Measurements from ENCODE around the gene GRHL1.

The GRHL1 gene

GRCh38 chr2:9952856-9953503 lies 1.5 kb downstream of the GRHL1 start:
- Mint-ChIP-seq H3K36me3 (ENCODE audit: low read depth) (no peaks in the 10 kb centered on the region), H3K27me3 (ENCODE audit: low read depth) (peaks cover 58% of the 10 kb centered on the region), H3K27ac (no peak overlapping the region), H3K4me1 (ENCODE audit: low read depth) (peaks cover 9% of the 10 kb centered on the region), H3K4me3 (peak overlapping the region; percentile 24), H3K9me3 (no peaks in the 10 kb centered on the region)
- no peak for DNase-seq (ENCODE audit: low spot score)

- H3K9me3 Mint-ChIP-seq, result no peaks in the 10 kb centered on the region
- no peak overlapping the region for H3K4me3 Mint-ChIP-seq
- peaks cover 9% of the 10 kb centered on the region for H3K4me1 Mint-ChIP-seq (ENCODE audit: low read depth)
- H3K36me3 Mint-ChIP-seq (ENCODE audit: low read depth), result no peaks in the 10 kb centered on the region
- no peak for DNase-seq (ENCODE audit: low spot score)
- H3K27ac Mint-ChIP-seq, result no peak overlapping the region
- peaks cover 53% of the 10 kb centered on the region for H3K27me3 Mint-ChIP-seq (ENCODE audit: low read depth)
Observed at GRCh38 chr2:9954136-9954535, 2.6 kb downstream of the GRHL1 start.

DNA sequence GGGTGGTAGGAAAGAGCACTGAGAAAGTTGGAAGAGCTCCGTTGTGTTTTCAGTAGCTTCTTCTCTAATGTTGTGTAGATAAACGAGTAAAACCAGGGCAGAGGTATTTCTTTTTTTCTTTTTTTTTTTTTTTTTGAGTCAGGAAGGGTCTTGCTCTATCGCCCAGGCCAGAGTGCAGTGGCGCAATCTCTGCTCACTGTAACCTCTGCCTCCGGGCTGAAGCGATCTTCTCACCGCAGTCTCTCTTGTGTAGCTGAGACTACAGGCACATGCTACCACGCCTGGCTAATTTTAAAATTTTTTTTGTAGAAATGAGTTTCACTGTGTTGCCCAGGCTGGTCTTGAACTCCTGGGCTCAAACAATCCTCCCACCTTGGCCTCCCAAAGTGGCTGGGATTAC lies 6.6 kb downstream of the GRHL1 start:
- Mint-ChIP-seq H3K27ac (no peak overlapping the region), H3K27me3 (ENCODE audit: low read depth) (peaks cover 35% of the 10 kb centered on the region), H3K9me3 (no peaks in the 10 kb centered on the region), H3K36me3 (ENCODE audit: low read depth) (no peaks in the 10 kb centered on the region), H3K4me1 (ENCODE audit: low read depth) (peaks cover 3% of the 10 kb centered on the region), H3K4me3 (no peak overlapping the region)
- no peak for DNase-seq (ENCODE audit: low spot score)

DNA sequence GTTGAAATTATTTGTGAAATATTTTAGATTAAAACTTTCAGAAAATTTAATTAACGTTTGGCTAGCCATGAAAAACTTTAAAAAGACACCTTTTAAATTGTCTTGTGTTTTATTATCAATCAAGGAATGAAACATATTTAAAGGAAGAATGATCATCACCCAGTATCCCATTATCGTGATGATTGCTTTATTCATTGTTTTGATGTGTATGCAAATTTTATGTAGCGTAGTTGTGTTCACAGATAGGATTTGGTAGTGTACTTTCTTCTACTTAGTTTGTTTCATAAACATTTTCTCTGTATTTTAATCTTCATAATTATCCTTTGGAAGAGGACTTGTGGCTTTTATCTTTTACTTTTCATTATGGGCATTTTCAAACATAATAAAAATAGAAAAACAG lies 7.8 kb downstream of the GRHL1 start:
- H3K27ac Mint-ChIP-seq, result no peak overlapping the region
- no peaks in the 10 kb centered on the region for H3K36me3 Mint-ChIP-seq (ENCODE audit: low read depth)
- no peak for DNase-seq (ENCODE audit: low spot score)
- no peaks in the 10 kb centered on the region for H3K9me3 Mint-ChIP-seq
- H3K4me3 Mint-ChIP-seq, result no peak overlapping the region
- H3K4me1 Mint-ChIP-seq (ENCODE audit: low read depth), result no peaks in the 10 kb centered on the region
- H3K27me3 Mint-ChIP-seq (ENCODE audit: low read depth), result peaks cover 24% of the 10 kb centered on the region

- Mint-ChIP-seq H3K27ac (no peak overlapping the region), H3K4me3 (no peak overlapping the region), H3K4me1 (ENCODE audit: low read depth) (peaks cover 9% of the 10 kb centered on the region), H3K9me3 (no peaks in the 10 kb centered on the region), H3K36me3 (ENCODE audit: low read depth) (peaks cover 2% of the 10 kb centered on the region), H3K27me3 (ENCODE audit: low read depth) (peaks cover 16% of the 10 kb centered on the region)
- no peak for DNase-seq (ENCODE audit: low spot score)
Observed at GRCh38 chr2:9961013-9961412, 9.5 kb downstream of the GRHL1 start.

GRCh38 chr2:9964334-9964980 lies 13.0 kb downstream of the GRHL1 start:
- peaks cover 4% of the 10 kb centered on the region for H3K27me3 Mint-ChIP-seq (ENCODE audit: low read depth)
- H3K9me3 Mint-ChIP-seq, result no peaks in the 10 kb centered on the region
- no peak for DNase-seq (ENCODE audit: low spot score)
- H3K4me3 Mint-ChIP-seq, result no peak overlapping the region
- peak overlapping the region; percentile 71 for H3K27ac Mint-ChIP-seq
- peaks cover 2% of the 10 kb centered on the region for H3K36me3 Mint-ChIP-seq (ENCODE audit: low read depth)
- peaks cover 11% of the 10 kb centered on the region for H3K4me1 Mint-ChIP-seq (ENCODE audit: low read depth)

DNA sequence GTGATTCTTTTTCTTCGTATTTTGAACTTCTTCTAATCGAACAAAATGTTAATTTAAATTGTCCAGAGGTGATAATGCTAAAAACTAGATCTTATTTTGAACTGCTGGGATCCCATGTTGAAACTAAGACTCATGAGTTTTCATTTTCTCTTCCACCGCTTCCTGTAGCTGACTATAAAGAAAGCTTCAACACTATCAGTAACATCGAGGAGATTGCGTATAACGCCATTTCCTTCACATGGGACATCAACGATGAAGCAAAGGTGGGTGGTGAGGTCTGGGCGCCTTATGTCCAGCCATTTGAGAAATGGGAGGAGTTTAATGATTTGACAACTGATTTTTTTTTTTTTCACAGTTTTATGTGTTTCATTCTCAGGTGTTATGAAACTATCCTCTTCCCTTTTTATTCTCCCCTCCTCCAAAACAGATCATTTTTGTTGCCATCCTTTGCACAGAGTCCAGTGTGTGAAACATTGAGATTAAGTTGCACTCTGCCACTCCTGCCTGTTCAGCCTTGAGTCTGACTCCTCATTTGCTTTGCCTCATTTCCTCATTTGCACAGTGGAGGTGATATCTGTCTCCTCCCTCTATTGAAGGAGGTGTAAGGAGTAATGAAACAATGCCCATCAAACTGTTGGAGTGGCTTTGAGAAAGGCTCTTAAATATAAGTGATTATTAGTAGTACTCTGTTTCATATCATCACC lies 13.8 kb downstream of the GRHL1 start:
- no peak for DNase-seq (ENCODE audit: low spot score)
- Mint-ChIP-seq H3K27me3 (ENCODE audit: low read depth) (peaks cover 4% of the 10 kb centered on the region), H3K4me3 (peak overlapping the region; percentile 52), H3K27ac (peak overlapping the region; percentile 71), H3K9me3 (no peaks in the 10 kb centered on the region), H3K4me1 (ENCODE audit: low read depth) (peaks cover 11% of the 10 kb centered on the region), H3K36me3 (ENCODE audit: low read depth) (peaks cover 2% of the 10 kb centered on the region)

DNA sequence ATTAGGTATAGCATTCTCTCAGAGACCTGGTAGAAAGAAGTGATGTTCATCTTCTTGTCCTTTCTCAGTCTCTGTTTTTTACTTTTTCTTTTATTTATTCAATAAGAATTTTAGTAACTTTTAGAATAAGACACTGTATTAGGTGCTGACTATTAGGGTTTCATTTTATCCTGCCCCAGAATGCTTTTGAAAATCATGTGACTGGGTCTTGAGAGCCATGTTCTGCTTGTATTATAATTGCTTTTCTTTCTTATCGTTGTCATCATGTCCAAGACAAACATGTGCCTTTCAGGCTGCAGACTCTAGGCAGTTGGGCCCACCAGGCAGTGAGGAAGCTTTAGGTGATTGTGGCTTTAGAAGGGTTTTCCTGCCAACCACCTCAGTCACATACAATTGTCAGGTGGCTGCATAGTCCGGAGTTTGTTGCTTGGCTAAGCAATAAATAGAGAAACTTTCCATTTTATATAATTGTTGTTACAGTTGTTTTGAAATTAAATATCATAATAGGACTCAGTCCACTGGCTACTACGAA lies 15.1 kb downstream of the GRHL1 start:
- Mint-ChIP-seq H3K36me3 (ENCODE audit: low read depth) (peaks cover 2% of the 10 kb centered on the region), H3K27ac (peak overlapping the region; percentile 3), H3K27me3 (ENCODE audit: low read depth) (peaks cover 4% of the 10 kb centered on the region), H3K9me3 (no peaks in the 10 kb centered on the region), H3K4me1 (ENCODE audit: low read depth) (peaks cover 11% of the 10 kb centered on the region), H3K4me3 (no peak overlapping the region)
- DNase-seq (ENCODE audit: low spot score), result no peak

- H3K4me1 Mint-ChIP-seq (ENCODE audit: low read depth), result peaks cover 11% of the 10 kb centered on the region
- H3K27ac Mint-ChIP-seq, result no peak overlapping the region
- H3K27me3 Mint-ChIP-seq (ENCODE audit: low read depth), result no peaks in the 10 kb centered on the region
- no peaks in the 10 kb centered on the region for H3K9me3 Mint-ChIP-seq
- peaks cover 2% of the 10 kb centered on the region for H3K36me3 Mint-ChIP-seq (ENCODE audit: low read depth)
- H3K4me3 Mint-ChIP-seq, result no peak overlapping the region
- no peak for DNase-seq (ENCODE audit: low spot score)
Observed at GRCh38 chr2:9967053-9967775, 15.7 kb downstream of the GRHL1 start.

- DNase-seq (ENCODE audit: low spot score), result no peak
- no peaks in the 10 kb centered on the region for H3K27me3 Mint-ChIP-seq (ENCODE audit: low read depth)
- H3K36me3 Mint-ChIP-seq (ENCODE audit: low read depth), result peaks cover 2% of the 10 kb centered on the region
- H3K4me1 Mint-ChIP-seq (ENCODE audit: low read depth), result peaks cover 11% of the 10 kb centered on the region
- H3K9me3 Mint-ChIP-seq, result no peaks in the 10 kb centered on the region
- no peak overlapping the region for H3K4me3 Mint-ChIP-seq
- H3K27ac Mint-ChIP-seq, result no peak overlapping the region
Observed at GRCh38 chr2:9968553-9969497, 17.3 kb downstream of the GRHL1 start.

- H3K36me3 Mint-ChIP-seq (ENCODE audit: low read depth), result peaks cover under 1% of the 10 kb centered on the region
- no peak overlapping the region for H3K27ac Mint-ChIP-seq
- H3K27me3 Mint-ChIP-seq (ENCODE audit: low read depth), result no peaks in the 10 kb centered on the region
- no peak overlapping the region for H3K4me3 Mint-ChIP-seq
- no peak for DNase-seq (ENCODE audit: low spot score)
- peaks cover 4% of the 10 kb centered on the region for H3K4me1 Mint-ChIP-seq (ENCODE audit: low read depth)
- H3K9me3 Mint-ChIP-seq, result no peaks in the 10 kb centered on the region
Observed at GRCh38 chr2:9970200-9971044, 18.9 kb downstream of the GRHL1 start.

DNA sequence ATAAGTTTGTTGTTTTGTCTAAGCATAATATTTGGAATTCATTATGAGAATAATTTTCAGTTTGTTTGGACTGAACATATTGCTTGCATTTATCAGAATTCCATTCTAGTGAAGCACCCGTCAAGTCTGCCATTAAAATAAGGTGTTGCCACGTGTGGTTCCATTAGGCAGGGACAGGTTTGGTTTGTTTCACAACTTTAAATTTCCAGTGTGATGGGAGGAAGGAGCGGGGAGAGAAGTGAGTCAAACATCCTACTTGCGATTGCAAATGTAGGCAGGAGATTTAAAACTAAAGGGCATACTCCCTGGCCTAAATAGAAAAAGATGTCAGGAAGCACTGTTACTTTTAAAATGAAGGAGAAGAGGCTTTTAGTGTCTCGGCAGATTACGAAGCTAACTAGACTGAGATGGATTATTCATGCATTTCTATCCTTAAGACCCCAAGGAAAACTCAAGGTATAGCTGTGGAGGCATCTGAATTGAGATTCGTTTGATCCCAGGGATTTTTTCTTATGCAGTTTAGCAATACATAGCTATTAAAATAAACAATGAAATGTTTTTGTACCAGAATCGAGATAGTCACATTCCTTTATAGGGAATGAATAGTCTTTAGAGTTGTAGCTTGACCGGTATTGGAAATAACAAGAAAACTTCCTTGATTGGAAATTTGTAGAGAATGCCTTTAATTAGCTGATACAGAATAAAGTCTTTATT lies 19.8 kb downstream of the GRHL1 start:
- no peaks in the 10 kb centered on the region for H3K27me3 Mint-ChIP-seq (ENCODE audit: low read depth)
- H3K9me3 Mint-ChIP-seq, result no peaks in the 10 kb centered on the region
- no peaks in the 10 kb centered on the region for H3K36me3 Mint-ChIP-seq (ENCODE audit: low read depth)
- H3K27ac Mint-ChIP-seq, result no peak overlapping the region
- H3K4me1 Mint-ChIP-seq (ENCODE audit: low read depth), result peaks cover 6% of the 10 kb centered on the region
- DNase-seq (ENCODE audit: low spot score), result no peak
- H3K4me3 Mint-ChIP-seq, result no peak overlapping the region
